GM12878 (cell line): ENCODE results near the gene KANTR. TPM values are rescaled to one million over a fixed set of nuclear protein-coding genes. Genes with fewer than 3 reads are reported as not detected.

Source experiments
- ATAC-seq: fragments of 200-7000 bp; cut with Tn5 transposase; 3 replicates; pipeline ENCODE4 v1.9.1; 2020; ENCODE audit warnings: mild to moderate bottlenecking, moderate library complexity
- BruUV-seq: library from RNA; stranded (reverse); fragments of 400-500 nt; replicated peaks from 2 replicates; lab custom pipeline; 2021; lab: Mats Ljungman, UMichigan
- CTCF ChIA-PET: fragments of 300-600 bp; sonication (Branson Sonifier 250); formaldehyde crosslinking; extraction: SDS; loops from one replicate; lab custom pipeline; 2021; ENCODE audit warnings: inconsistent platforms; lab: Yijun Ruan, JAX
- POLR2A ChIA-PET: fragments of 350-600 bp; formaldehyde crosslinking; extraction: SDS; loops from one replicate; lab custom pipeline; 2021; ENCODE audit warnings: inconsistent platforms; lab: Charles Lee
- RAD21 ChIA-PET: fragments of 300-600 bp; sonication (Branson Sonifier 250); formaldehyde crosslinking; loops from one replicate; lab custom pipeline; 2023; ENCODE audit warnings: antibody characterized with exemption; ENCODE audit not compliant: unreplicated experiment; lab: Charles Lee
- SMC1A ChIA-PET: fragments of 300-600 bp; sonication (Branson Sonifier 250); formaldehyde crosslinking; loops from one replicate; lab custom pipeline; 2023; ENCODE audit not compliant: unreplicated experiment, uncharacterized antibody; lab: Charles Lee
- DNase-seq: peaks from one replicate; pipeline ENCODE4 v3.0.0-alpha.2; 2011; ENCODE audit warnings: low read depth, low spot score
- FAIRE-seq: peaks from 3 replicates; lab custom pipeline; 2011; peaks lifted over from hg19 to GRCh38; lab: Jason Lieb, UNC
- H2AFZ ChIP-seq: 2 replicates; pipeline ENCODE4 v1.6.0; 2011; ENCODE audit warnings: low read depth, low read length, control low read depth; ENCODE audit not compliant: control insufficient read depth
- H3K27ac ChIP-seq: 2 replicates; pipeline ENCODE4 v1.5.1; 2011; ENCODE audit warnings: control low read depth; ENCODE audit not compliant: control insufficient read depth, insufficient read depth
- H3K27me3 ChIP-seq, 2 experiments: replicated peaks in 1 of 2; 2 replicates each; pipeline versions ENCODE4 v1.6.0 to v1.6.1; 2011; ENCODE audit warnings: low read length in 1 of 2; ENCODE audit not compliant: control insufficient read depth in 2 of 2, insufficient read depth in 2 of 2
- H3K36me3 ChIP-seq, 2 experiments: 2 replicates each; pipeline ENCODE4 v1.5.1; 2011; ENCODE audit warnings: low read length in 1 of 2; ENCODE audit not compliant: control insufficient read depth in 2 of 2, insufficient read depth in 2 of 2
- H3K4me1 ChIP-seq: 2 replicates; pipeline ENCODE4 v1.6.1; 2011; ENCODE audit warnings: mild to moderate bottlenecking, low read length, moderate library complexity, mixed read lengths; ENCODE audit not compliant: control insufficient read depth, insufficient read depth
- H3K4me2 ChIP-seq: 2 replicates; pipeline ENCODE4 v1.6.0; 2011; ENCODE audit warnings: control low read depth; ENCODE audit not compliant: control insufficient read depth, insufficient read depth
- H3K4me3 ChIP-seq: fragments of 200-600 bp; sonication (generic); 2 replicates; pipeline ENCODE4 v1.5.1; 2016
- H3K79me2 ChIP-seq: 2 replicates; pipeline ENCODE4 v1.6.0; 2011; ENCODE audit warnings: low read length; ENCODE audit not compliant: control insufficient read depth, insufficient read depth
- H3K9ac ChIP-seq: 2 replicates; pipeline ENCODE4 v1.8.0; 2011; ENCODE audit warnings: low read length, control low read depth, mixed read lengths; ENCODE audit not compliant: control insufficient read depth, insufficient read depth
- H3K9me3 ChIP-seq: replicated peaks from 3 replicates; pipeline ENCODE4 v1.5.1; 2011; ENCODE audit warnings: mild to moderate bottlenecking, low read length; ENCODE audit not compliant: control insufficient read depth, insufficient read depth
- H4K20me1 ChIP-seq: 2 replicates; pipeline ENCODE4 v1.6.0; 2011; ENCODE audit not compliant: control insufficient read depth, insufficient read depth
- ASH2L ChIP-seq: fragments of 300-600, 200-600 bp; sonication (generic); IDR thresholded peaks from 2 replicates; pipeline ENCODE4 v1.6.1; 2017; ENCODE audit warnings: low read depth, mild to moderate bottlenecking, borderline replicate concordance
- ATF3 ChIP-seq: IDR thresholded peaks from 2 replicates; pipeline ENCODE4 v1.6.1; 2011; ENCODE audit warnings: low read depth, mild to moderate bottlenecking, low read length, moderate library complexity, borderline replicate concordance; ENCODE audit errors: extremely low read depth
- ATF7 ChIP-seq: fragments of 450-650 bp; IDR thresholded peaks from 2 replicates; pipeline ENCODE4 v1.6.1; 2016; ENCODE audit warnings: low read depth, mild to moderate bottlenecking
- BHLHE40 ChIP-seq, 2 experiments: fragments of 450-650 bp in 1 of 2; IDR thresholded peaks; 2 replicates each; pipeline ENCODE4 v1.6.1; 2011 to 2017; ENCODE audit warnings: low read depth in 2 of 2, borderline replicate concordance in 1 of 2, improper control_type of control experiment in 1 of 2, low read length in 1 of 2, mild to moderate bottlenecking in 1 of 2
- CHD2 ChIP-seq: IDR thresholded peaks from 2 replicates; pipeline ENCODE4 v1.6.1; 2011; ENCODE audit warnings: low read depth, low read length, improper control_type of control experiment, borderline replicate concordance
- EZH2 ChIP-seq: IDR thresholded peaks from 2 replicates; pipeline ENCODE4 v1.6.1; 2012; ENCODE audit warnings: low read depth, mild to moderate bottlenecking, control low read depth, inconsistent platforms, low read length, borderline replicate concordance; ENCODE audit not compliant: control insufficient read depth
- HDGF ChIP-seq: fragments of 450-650 bp; IDR thresholded peaks from 2 replicates; pipeline ENCODE4 v1.6.1; 2016; ENCODE audit warnings: antibody characterized with exemption
- IKZF1 ChIP-seq: fragments of 450-650 bp; conservative IDR thresholded peaks from 2 replicates; pipeline ENCODE4 v1.6.1; 2017; ENCODE audit warnings: antibody characterized with exemption, mild to moderate bottlenecking
- LARP7 ChIP-seq: fragments of 450-650 bp; IDR thresholded peaks from 2 replicates; pipeline ENCODE4 v1.6.1; 2017; ENCODE audit warnings: mild to moderate bottlenecking
- NFXL1 ChIP-seq: fragments of 450-650 bp; IDR thresholded peaks from 2 replicates; pipeline ENCODE4 v1.6.1; 2017; ENCODE audit warnings: antibody characterized with exemption, mild to moderate bottlenecking, borderline replicate concordance
- NFYA ChIP-seq: IDR thresholded peaks from 2 replicates; pipeline ENCODE4 v1.6.1; 2011; ENCODE audit warnings: low read depth, mild to moderate bottlenecking, low read length, improper control_type of control experiment, borderline replicate concordance
- PML ChIP-seq: IDR thresholded peaks from 2 replicates; pipeline ENCODE4 v1.6.1; 2012; ENCODE audit warnings: low read length, inconsistent platforms
- RB1 ChIP-seq: fragments of 450-650 bp; formaldehyde crosslinking; IDR thresholded peaks from 2 replicates; pipeline ENCODE4 v1.6.1; 2017; ENCODE audit warnings: mild to moderate bottlenecking, borderline replicate concordance
- RBBP5 ChIP-seq: fragments of 200-600 bp; sonication (generic); conservative IDR thresholded peaks from 2 replicates; pipeline ENCODE4 v1.6.1; 2016
- RELB ChIP-seq: fragments of 450-650 bp; IDR thresholded peaks from 2 replicates; pipeline ENCODE4 v1.6.1; 2017; ENCODE audit warnings: low read depth, mild to moderate bottlenecking, moderate library complexity
- SMAD5 ChIP-seq: IDR thresholded peaks from 2 replicates; pipeline ENCODE4 v1.6.1; 2016; ENCODE audit warnings: antibody characterized with exemption, low read depth
- TARDBP ChIP-seq: IDR thresholded peaks from 2 replicates; pipeline ENCODE4 v1.6.1; 2016; ENCODE audit warnings: borderline replicate concordance
- TCF12 ChIP-seq: IDR thresholded peaks from 2 replicates; pipeline ENCODE4 v1.6.1; 2011; ENCODE audit warnings: low read depth, mild to moderate bottlenecking, low read length
- TCF7 ChIP-seq: IDR thresholded peaks from 2 replicates; pipeline ENCODE4 v1.6.1; 2014; ENCODE audit warnings: antibody characterized with exemption, borderline replicate concordance
- WGBS: methylation state at CpG from one replicate; pipeline ENCODE4 v1.1.6; 2016; ENCODE audit warnings: low lambda C conversion rate; ENCODE audit not compliant: insufficient replicate concordance, insufficient coverage; ENCODE audit errors: missing lambda C conversion rate; 5-methylcytosine and 5-hydroxymethylcytosine counted together
- in situ Hi-C: fragments of 300-500 bp; cut with MboI; formaldehyde crosslinking; loops from 9 replicates; pipeline ENCODE4 v1.14.3; 2018; ENCODE audit warnings: mixed read lengths
- intact Hi-C: fragments of 100-400 bp; cut with micrococcal nuclease; formaldehyde crosslinking; loops from one replicate; pipeline ENCODE4 v1.14.2; 2022; ENCODE audit not compliant: unreplicated experiment
- polyA plus RNA-seq, 11 experiments: library from polyadenylated mRNA; depleted of rRNA in 4 of 11; unstranded in 6 of 11; stranded (reverse) in 5 of 11; fragments of >200 nt; fragmentation: Nextera tagmentation in 4 of 11; fragmentation: Illumina TruSeq in 1 of 11; extraction: Ambion mirVana in 4 of 11; extraction: Trizol in 1 of 11; gene quantifications; 1 replicate in 1 of 11; 2 replicates in 10 of 11; pipeline versions ENCODE4 v1.2.1 to v1.2.3, GENCODE V29; 2011 to 2016; ENCODE audit warnings: inconsistent platforms in 2 of 11, missing spikeins in 2 of 11, low read depth in 1 of 11
- total RNA-seq, 4 experiments: library from RNA; depleted of rRNA in 3 of 4; stranded (reverse); fragments of >200 nt in 3 of 4; fragmentation: Illumina TruSeq in 1 of 4; extraction: Trizol in 1 of 4; gene quantifications; 2 replicates each; pipeline versions ENCODE4 v1.2.1 to v1.2.3, GENCODE V29; 2013 to 2021

The KANTR gene
- total and polyA plus RNA-seq, 10 of the 15 experiments (the other 5 are each of a cell fraction or from before 2014, with no cell fraction given): 1.00 to 14.8 (median 5.5) TPM

GRCh38 chrX:53122013-53122412, 28.1 kb downstream of the KANTR start:
- CTCF ChIA-PET: no interaction called here
- in situ Hi-C loops: no loop called here
- no peaks in the 10 kb centered on the region for H3K4me1 ChIP-seq
- RAD21 ChIA-PET: no interaction called here
- H3K36me3 ChIP-seq: no peaks in the 10 kb centered on the region
- H4K20me1 ChIP-seq: no peaks in the 10 kb centered on the region; the same call in 1 of the 2 replicates
- H3K27me3 ChIP-seq: no peaks in the 10 kb centered on the region
- H3K9ac ChIP-seq: no peak overlapping the region
- no peak for FAIRE-seq
- POLR2A ChIA-PET: no interaction called here
- SMC1A ChIA-PET: interaction anchor here (1.3 kb wide), 1 partner anchor 9 kb away, joined by 4 read pairs; no protein-coding TSS in a partner anchor
- 32% methylated on average over 1 of the region's 1 CpG for WGBS
- H3K79me2 ChIP-seq: no peaks in the 10 kb centered on the region
- BruUV-seq: no TSS peak
- TF ChIP-seq TCF7: no peak
- no peak for TF ChIP-seq HDGF
- TF ChIP-seq NFYA: no peak
- TF ChIP-seq PML: no peak
- no peak for TF ChIP-seq ATF7
- TF ChIP-seq NFXL1: no peak
- TF ChIP-seq BHLHE40 (IDR thresholded peaks at IDR 0.05; ENCODE audit: borderline replicate concordance in 1 of 2, low read depth in 2 of 2, low read length in 1 of 2): no peak
- TF ChIP-seq CHD2: no peak
- TF ChIP-seq IKZF1: no peak
- no peak for TF ChIP-seq ATF3
- no peak for TF ChIP-seq LARP7
- no peak for TF ChIP-seq RBBP5
- TF ChIP-seq RB1: no peak
- TF ChIP-seq SMAD5: no peak
- TF ChIP-seq EZH2: no peak
- TF ChIP-seq TCF12: no peak
- no peak for TF ChIP-seq TARDBP
- TF ChIP-seq RELB: no peak
- TF ChIP-seq ASH2L: no peak
- intact Hi-C loops: no loop called here
- ATAC-seq: no peak
- H3K4me2 ChIP-seq: no peak overlapping the region
- no peak overlapping the region for H2AFZ ChIP-seq
- no peak overlapping the region for H3K27ac ChIP-seq
- DNase-seq: no peak
- no peak overlapping the region for H3K4me3 ChIP-seq
- H3K9me3 ChIP-seq: no peaks in the 10 kb centered on the region; the same call in 2 of the 3 replicates
